Activated CD4-positive, CD25-positive, alpha-beta regulatory T cell treated with anti-CD3 and anti-CD28 coated beads, Interleukin-2, amount 50 U/mL, for 16 hours (primary cell): ENCODE data around the gene GNB1L.
"Not testable (repeated sequence)": the region's sequence is repeated elsewhere in the genome, so short reads cannot be mapped to it uniquely, and the experiment has no call there.

Experiments
- DNase-seq: peaks from one replicate; pipeline ENCODE4 v3.0.0-alpha.2; 2020; ENCODE audit warnings: low read depth, low spot score

The GNB1L gene

GRCh38 chr22:19796160-19796559 lies 58.5 kb downstream of the GNB1L start:
- DNase-seq = no peak

- no peak for DNase-seq
Observed at GRCh38 chr22:19795617-19796008, 59.1 kb downstream of the GNB1L start.

DNA sequence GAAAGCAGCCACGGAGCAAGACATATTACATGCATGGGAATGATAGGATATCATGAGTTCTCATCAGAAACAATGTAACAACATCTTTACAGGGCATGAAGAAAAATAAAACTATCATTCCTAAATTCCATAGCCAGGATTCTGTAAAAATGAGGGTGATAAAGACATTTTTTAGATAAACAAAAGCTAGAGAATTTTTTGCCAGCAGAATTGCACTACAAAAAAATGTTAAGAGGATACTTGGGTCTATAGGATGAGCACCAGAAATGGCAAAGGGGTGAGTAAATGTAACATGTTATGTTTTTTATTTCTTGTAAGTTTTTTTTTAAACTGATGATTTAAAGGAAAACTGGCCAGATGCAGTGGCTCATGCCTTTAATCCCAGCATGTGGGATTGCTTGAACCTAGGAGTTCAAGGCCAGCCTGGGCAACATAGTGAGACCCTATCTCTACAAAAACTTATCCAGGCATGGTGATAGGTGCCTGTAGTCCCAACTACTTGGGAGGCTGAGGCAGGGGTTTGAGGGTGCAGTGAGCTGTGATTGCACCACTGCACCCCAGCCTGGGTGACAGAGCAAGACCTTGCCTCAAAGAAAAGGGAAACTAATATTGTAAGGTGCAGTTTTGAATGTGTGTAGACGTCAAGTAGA lies 60.9 kb downstream of the GNB1L start:
- no peak for DNase-seq

DNA sequence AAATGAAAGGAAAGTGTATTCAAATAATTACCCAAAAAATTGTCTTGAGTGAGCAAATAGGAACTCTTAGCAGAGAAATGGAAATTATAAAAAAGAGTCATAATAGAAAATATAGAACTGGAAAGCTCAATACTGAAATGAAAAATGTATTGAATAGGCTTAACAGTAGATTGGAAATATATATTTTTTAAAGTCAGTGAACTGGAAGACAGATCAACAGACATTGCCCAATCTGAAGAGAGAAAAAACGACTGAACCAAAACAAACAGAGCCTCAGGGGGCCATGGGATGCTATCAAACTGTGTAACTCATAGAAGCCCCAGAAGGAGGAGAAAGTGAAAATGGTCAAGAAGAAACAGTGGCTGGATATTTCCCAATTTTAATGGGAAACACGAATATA lies 61.5 kb downstream of the GNB1L start:
- no peak for DNase-seq

DNA sequence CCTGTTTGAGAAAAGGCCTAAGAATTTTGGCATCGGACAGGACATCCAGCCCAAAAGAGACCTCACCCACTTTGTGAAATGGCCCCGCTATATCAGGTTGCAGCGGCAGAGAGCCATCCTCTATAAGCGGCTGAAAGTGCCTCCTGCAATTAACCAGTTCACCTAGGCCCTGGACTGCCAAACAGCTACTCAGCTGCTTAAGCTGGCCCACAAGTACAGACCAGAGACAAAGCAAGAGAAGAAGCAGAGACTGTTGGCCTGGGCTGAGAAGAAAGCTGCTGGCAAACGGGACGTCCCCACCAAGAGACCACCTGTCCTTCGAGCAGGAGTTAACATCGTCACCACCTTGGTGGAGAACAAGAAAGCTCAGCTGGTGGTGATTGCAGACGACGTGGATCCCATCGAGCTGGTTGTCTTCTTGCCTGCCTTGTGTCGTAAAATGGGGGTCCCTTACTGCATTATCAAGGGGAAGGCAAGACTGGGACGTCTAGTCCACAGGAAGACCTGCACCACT lies 62.2 kb downstream of the GNB1L start:
- DNase-seq = not testable (repeated sequence)

DNA sequence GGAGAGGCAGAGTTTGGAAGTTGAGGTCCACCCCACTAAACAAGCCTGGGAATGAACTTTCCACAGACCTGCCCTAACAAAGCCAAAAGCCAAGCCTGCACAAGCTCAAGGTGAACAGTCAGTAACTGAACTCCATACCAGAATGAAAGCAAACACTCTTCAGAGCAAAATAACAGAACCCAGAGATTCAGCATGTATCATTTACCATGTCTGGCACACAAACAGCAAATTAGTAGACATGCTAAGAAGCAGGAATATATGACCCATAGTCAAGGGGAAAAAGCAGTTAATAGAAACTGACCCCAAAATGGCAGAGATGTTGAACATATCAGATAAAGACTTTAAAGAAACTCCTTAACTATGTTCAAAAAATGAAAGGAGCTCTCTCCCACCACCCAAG lies 62.8 kb downstream of the GNB1L start:
- DNase-seq = no peak

- no peak for DNase-seq
Observed at GRCh38 chr22:19791243-19791642, 63.4 kb downstream of the GNB1L start.

DNA sequence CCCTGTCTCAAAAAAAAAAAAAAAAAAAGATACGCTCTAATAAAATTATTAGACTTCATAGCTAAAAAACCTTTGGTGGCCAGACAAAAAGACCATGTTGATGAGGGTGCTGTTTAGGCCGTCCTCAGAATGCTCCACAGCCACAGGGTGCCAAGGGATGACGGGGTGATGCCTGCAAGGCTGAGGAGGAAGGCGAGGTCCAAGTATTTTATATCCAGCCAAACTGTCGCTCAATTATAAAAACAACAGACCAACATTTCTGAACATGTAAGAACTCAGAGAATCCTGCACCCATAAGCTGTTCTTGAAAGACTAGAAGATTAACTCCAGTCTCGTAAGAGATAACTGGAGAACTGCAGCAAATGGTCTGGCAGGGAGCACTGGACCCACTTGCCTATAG lies 64.8 kb downstream of the GNB1L start:
- no peak for DNase-seq

- DNase-seq = no peak
Observed at GRCh38 chr22:19789406-19789805, 65.3 kb downstream of the GNB1L start.

DNA sequence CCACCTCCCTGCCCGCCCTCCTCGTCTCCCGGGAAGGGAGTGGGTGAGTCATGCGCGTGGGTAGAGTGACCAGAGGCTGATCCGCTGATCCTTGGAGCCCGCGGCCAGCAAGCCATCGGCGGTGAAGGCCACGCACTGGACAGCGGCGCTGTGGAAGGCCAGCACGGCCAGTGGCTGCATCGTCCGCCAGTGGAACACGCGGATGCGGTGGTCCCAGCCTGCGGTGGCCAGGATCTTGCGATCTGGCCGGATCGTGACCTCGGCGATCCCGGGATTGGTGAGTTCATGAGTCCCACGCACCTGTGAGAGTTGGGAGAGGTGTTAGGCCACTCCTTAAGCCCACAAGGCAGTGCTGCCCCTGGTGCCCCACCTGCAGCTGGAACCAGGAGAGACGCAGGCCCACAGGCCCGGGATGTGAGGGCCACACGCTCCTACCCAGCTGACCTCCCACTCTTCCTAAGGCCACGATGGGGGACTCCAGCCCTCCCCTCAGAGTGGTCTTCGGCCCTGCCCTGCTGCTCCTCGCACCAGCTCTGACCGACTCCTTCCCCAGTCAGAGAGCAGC lies 65.9 kb downstream of the GNB1L start:
- DNase-seq = no peak

DNA sequence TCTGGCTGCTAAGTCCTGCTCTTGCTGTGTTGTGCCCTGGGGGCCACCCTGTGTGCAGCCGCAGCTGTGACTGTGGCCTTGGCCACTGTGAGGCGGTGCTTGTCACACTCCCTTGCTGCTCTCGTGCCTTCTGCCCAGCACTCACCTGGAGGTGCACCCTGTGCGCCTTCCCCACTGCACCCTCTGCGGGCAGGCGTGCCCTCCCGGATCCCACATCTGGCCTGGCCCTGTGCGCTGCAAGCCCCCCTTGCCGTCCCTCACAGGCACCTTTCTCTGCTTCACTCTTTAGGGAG lies 66.9 kb downstream of the GNB1L start:
- DNase-seq = no peak

- DNase-seq = no peak
Observed at GRCh38 chr22:19786959-19787848, 67.5 kb downstream of the GNB1L start.

DNA sequence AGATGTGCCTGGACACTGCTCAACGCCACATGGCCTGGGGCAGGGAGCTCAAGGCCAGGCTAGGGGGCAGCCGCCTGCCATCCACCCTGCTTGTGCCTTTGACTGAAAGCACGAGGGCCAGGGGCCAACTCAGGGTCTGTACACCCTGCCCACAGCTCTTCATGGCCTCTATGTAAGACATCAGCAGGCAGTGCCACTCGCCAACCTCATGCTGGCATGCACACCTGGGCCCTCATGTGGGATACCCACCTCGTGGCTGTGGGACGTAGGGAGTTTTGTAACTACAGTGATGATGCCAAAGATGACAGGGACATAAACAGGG lies 68.4 kb downstream of the GNB1L start:
- no peak for DNase-seq

- DNase-seq = no peak
Observed at GRCh38 chr22:19785461-19786263, 69.0 kb downstream of the GNB1L start.

DNA sequence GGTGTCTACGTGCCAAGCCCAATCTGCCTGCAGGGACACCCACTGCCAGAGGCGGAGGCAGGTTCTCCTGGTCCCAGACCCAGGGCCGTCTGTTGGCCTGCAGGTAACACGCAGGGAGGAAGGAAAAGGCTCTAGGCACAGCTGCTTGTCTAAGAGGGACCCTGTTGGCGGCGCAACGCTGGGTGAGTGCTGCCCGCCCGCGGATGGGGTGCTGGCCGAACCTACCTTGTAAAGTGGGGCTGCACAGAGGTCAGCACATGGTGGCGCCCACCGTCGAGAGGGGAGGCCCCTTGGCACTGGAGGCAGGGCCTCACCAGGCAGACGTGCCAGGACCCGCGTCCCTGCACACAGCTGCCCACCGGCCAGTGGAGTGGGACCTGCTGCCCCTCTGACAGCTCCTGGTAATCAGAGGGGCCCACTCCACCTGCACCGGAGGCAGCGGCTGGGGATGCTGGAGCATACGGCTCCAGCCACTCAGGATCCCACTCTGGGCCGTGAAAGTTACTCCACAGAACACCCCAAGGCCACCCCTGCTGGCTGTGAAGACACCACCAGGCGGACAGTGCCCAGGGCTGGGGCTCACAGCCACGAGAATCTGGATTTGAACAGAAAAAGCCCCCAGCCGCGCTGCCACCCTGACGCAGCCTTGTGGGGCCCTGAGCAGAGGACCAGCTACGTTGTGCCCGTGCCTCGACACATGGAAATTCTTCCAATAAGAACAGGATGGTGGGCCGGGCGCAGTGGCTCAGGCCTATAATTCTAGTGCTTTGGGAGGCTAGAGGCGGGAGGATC lies 70.1 kb downstream of the GNB1L start:
- DNase-seq = no peak

DNA sequence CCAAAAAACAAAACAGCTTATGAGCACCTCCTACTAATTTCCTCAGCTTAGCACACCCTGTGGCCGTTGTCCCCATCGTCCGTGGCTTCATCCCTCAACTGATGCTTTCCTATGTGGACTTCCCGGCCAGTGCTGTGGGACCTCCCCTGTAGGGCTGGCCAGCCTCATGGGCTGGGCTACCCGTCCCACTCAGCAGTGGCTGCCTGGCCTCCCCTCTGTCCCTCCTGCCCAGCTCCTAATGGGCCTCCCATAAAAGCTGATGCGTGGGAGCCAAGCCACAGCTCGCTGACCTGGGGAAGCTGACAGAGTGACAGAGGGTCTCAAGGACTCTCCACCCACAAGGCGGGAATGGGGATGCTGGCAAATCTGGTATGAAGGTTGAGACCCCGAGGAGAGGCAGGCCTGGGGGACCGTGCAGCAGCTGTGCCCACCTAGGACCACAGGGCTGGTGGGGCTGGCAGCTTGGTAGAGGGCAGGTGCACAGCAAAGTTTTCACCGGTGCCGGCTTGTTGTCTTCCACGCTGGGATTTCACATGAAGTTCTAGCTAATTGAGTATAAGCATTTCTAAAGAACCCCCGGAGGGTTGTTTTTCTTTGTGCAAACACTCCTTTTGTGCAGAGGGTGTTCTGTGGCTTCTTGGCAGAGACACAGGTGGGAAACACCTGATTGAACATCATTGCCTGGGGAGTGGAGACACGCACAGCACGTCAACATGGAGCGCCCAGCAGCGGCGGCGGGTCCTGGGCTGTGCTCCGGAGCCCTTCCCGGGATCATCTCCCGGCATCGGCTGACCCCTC lies 70.9 kb downstream of the GNB1L start:
- no peak for DNase-seq

GRCh38 chr22:19782533-19782932 lies 72.1 kb downstream of the GNB1L start:
- no peak for DNase-seq

- DNase-seq = no peak
Observed at GRCh38 chr22:19779685-19780268, 74.9 kb downstream of the GNB1L start.

DNA sequence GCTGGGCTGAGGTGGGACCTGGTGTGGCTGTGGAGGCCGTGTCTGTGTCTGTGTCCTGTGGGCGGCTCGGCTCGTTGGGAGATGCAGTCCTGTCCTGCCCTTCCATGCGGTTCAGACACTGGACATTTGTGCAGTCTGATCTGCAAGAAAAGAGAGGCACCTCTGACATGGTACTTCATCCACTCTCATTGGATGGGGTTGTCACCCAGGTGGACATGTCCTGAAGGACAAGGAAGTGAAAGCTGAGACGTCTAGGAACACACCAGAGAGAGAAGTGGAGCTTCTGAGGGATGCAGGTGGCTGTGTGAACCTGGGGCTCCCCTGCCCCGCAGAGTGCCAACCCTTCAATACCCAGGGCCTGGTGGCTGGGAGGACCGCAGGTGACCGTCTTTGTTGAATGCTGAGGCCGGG lies 75.7 kb downstream of the GNB1L start:
- DNase-seq = no peak

DNA sequence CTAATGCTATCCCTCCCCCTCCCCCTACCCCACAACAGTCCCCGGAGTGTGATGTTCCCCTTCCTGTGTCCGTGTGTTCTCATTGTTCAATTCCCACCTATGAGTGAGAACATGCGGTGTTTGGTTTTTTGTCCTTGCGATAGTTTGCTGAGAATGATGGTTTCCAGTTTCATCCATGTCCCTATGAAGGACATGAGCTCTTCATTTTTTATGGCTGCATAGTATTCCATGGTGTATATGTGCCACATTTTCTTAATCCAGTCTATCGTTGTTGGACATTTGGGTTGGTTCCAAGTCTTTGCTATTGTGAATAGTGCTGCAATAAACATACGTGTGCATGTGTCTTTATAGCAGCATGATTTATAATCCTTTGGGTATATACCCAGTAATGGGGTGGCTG lies 77.5 kb downstream of the GNB1L start:
- not testable (repeated sequence) for DNase-seq
